ENCODE results near the gene BCAR3.

BCAR3 gene

GRCh38 chr1:93612510-93612909 lies 69.1 kb downstream of the BCAR3 start:
- Histone ChIP-seq H3K4me3 (ENCODE audit: low read length) (no peak overlapping the region), H3K9ac (ENCODE audit: low read depth, low read length) (no peak overlapping the region), H3K36me3 (ENCODE audit: insufficient read depth, low read length) (no peaks in the 10 kb centered on the region), H3K4me1 (ENCODE audit: insufficient read depth, low read length) (peaks cover 46% of the 10 kb centered on the region), H3K27me3 (ENCODE audit: insufficient read depth, low read length) (no peaks in the 10 kb centered on the region), H3K9me3 (ENCODE audit: insufficient read depth, low read depth, low read length) (no peaks in the 10 kb centered on the region), H3K27ac (ENCODE audit: low read depth, low read length) (no peak overlapping the region)
- 96% methylated on average over 3 of the region's 3 CpGs for WGBS

GRCh38 chr1:93611668-93612067 lies 70.0 kb downstream of the BCAR3 start:
- Histone ChIP-seq H3K4me3 (ENCODE audit: low read length) (no peak overlapping the region), H3K4me1 (ENCODE audit: insufficient read depth, low read length) (peaks cover 37% of the 10 kb centered on the region), H3K9me3 (ENCODE audit: insufficient read depth, low read depth, low read length) (no peaks in the 10 kb centered on the region), H3K27ac (ENCODE audit: low read depth, low read length) (no peak overlapping the region), H3K36me3 (ENCODE audit: insufficient read depth, low read length) (no peaks in the 10 kb centered on the region), H3K9ac (ENCODE audit: low read depth, low read length) (no peak overlapping the region), H3K27me3 (ENCODE audit: insufficient read depth, low read length) (no peaks in the 10 kb centered on the region)
- 99% methylated on average over 5 of the region's 5 CpGs for WGBS

- no peak overlapping the region for H3K27ac ChIP-seq (ENCODE audit: low read depth, low read length)
Measured at GRCh38 chr1:93609536-93609935, 72.1 kb downstream of the BCAR3 start.

GRCh38 chr1:93608187-93609109 lies 73.2 kb downstream of the BCAR3 start:
- Histone ChIP-seq H3K4me1 (ENCODE audit: insufficient read depth, low read length) (peaks cover 6% of the 10 kb centered on the region; the same call in 1 of the 2 replicates), H3K9me3 (ENCODE audit: insufficient read depth, low read depth, low read length) (no peaks in the 10 kb centered on the region), H3K27ac (ENCODE audit: low read depth, low read length) (no peak overlapping the region), H3K27me3 (ENCODE audit: insufficient read depth, low read length) (no peaks in the 10 kb centered on the region), H3K36me3 (ENCODE audit: insufficient read depth, low read length) (no peaks in the 10 kb centered on the region), H3K9ac (ENCODE audit: low read depth, low read length) (no peak overlapping the region), H3K4me3 (ENCODE audit: low read length) (no peak overlapping the region)
- WGBS: 91% methylated on average over 15 of the region's 15 CpGs

More at GRCh38 chr1:93609536-93609935, 72.1 kb downstream of the BCAR3 start:
- Histone ChIP-seq H3K4me3 (ENCODE audit: low read length) (no peak overlapping the region), H3K4me1 (ENCODE audit: insufficient read depth, low read length) (peaks cover 17% of the 10 kb centered on the region; the same call in 1 of the 2 replicates), H3K36me3 (ENCODE audit: insufficient read depth, low read length) (no peaks in the 10 kb centered on the region), H3K9me3 (ENCODE audit: insufficient read depth, low read depth, low read length) (no peaks in the 10 kb centered on the region), H3K9ac (ENCODE audit: low read depth, low read length) (no peak overlapping the region), H3K27me3 (ENCODE audit: insufficient read depth, low read length) (no peaks in the 10 kb centered on the region)
- WGBS: 83% methylated on average over 8 of the region's 8 CpGs

- 92% methylated on average over 4 of the region's 5 CpGs for WGBS
- Histone ChIP-seq H3K4me1 (ENCODE audit: insufficient read depth, low read length) (0 out of 2 replicates have a peak, but pooled peaks cover 3% of the 10 kb centered on the region), H3K27ac (ENCODE audit: low read depth, low read length) (no peak overlapping the region)
Measured at GRCh38 chr1:93607814-93608186, 73.8 kb downstream of the BCAR3 start.

GRCh38 chr1:93605812-93606512 lies 75.7 kb downstream of the BCAR3 start:
- Histone ChIP-seq H3K27ac (ENCODE audit: low read depth, low read length) (no peak overlapping the region), H3K36me3 (ENCODE audit: insufficient read depth, low read length) (no peaks in the 10 kb centered on the region), H3K4me3 (ENCODE audit: low read length) (no peak overlapping the region), H3K4me1 (ENCODE audit: insufficient read depth, low read length) (no peaks in the 10 kb centered on the region), H3K9me3 (ENCODE audit: insufficient read depth, low read depth, low read length) (no peaks in the 10 kb centered on the region), H3K27me3 (ENCODE audit: insufficient read depth, low read length) (no peaks in the 10 kb centered on the region), H3K9ac (ENCODE audit: low read depth, low read length) (no peak overlapping the region)
- WGBS: 94% methylated on average over 4 of the region's 4 CpGs

More at GRCh38 chr1:93607814-93608186, 73.8 kb downstream of the BCAR3 start:
- Histone ChIP-seq H3K9me3 (ENCODE audit: insufficient read depth, low read depth, low read length) (no peaks in the 10 kb centered on the region), H3K9ac (ENCODE audit: low read depth, low read length) (no peak overlapping the region), H3K4me3 (ENCODE audit: low read length) (no peak overlapping the region), H3K27me3 (ENCODE audit: insufficient read depth, low read length) (no peaks in the 10 kb centered on the region), H3K36me3 (ENCODE audit: insufficient read depth, low read length) (no peaks in the 10 kb centered on the region)

GRCh38 chr1:93605026-93605568 lies 76.5 kb downstream of the BCAR3 start:
- Histone ChIP-seq H3K9me3 (ENCODE audit: insufficient read depth, low read depth, low read length) (no peaks in the 10 kb centered on the region), H3K4me1 (ENCODE audit: insufficient read depth, low read length) (no peaks in the 10 kb centered on the region), H3K36me3 (ENCODE audit: insufficient read depth, low read length) (no peaks in the 10 kb centered on the region), H3K27me3 (ENCODE audit: insufficient read depth, low read length) (no peaks in the 10 kb centered on the region), H3K9ac (ENCODE audit: low read depth, low read length) (no peak overlapping the region), H3K27ac (ENCODE audit: low read depth, low read length) (no peak overlapping the region), H3K4me3 (ENCODE audit: low read length) (no peak overlapping the region)
- WGBS: 93% methylated on average over 10 of the region's 10 CpGs

GRCh38 chr1:93604411-93604810 lies 77.2 kb downstream of the BCAR3 start:
- H3K36me3 ChIP-seq (ENCODE audit: insufficient read depth, low read length): no peaks in the 10 kb centered on the region
- H3K9me3 ChIP-seq (ENCODE audit: insufficient read depth, low read depth, low read length): no peaks in the 10 kb centered on the region
- H3K4me1 ChIP-seq (ENCODE audit: insufficient read depth, low read length): no peaks in the 10 kb centered on the region
- no peak overlapping the region for H3K9ac ChIP-seq (ENCODE audit: low read depth, low read length)
- H3K27ac ChIP-seq (ENCODE audit: low read depth, low read length): no peak overlapping the region
- H3K27me3 ChIP-seq (ENCODE audit: insufficient read depth, low read length): no peaks in the 10 kb centered on the region
- H3K4me3 ChIP-seq (ENCODE audit: low read length): no peak overlapping the region
- 98% methylated on average over 1 of the region's 1 CpG for WGBS

GRCh38 chr1:93603601-93604000 lies 78.0 kb downstream of the BCAR3 start:
- no peak overlapping the region for H3K4me3 ChIP-seq (ENCODE audit: low read length)
- H3K9ac ChIP-seq (ENCODE audit: low read depth, low read length): no peak overlapping the region
- no peak overlapping the region for H3K27ac ChIP-seq (ENCODE audit: low read depth, low read length)
- WGBS: 81% methylated on average over 4 of the region's 4 CpGs
- no peaks in the 10 kb centered on the region for H3K27me3 ChIP-seq (ENCODE audit: insufficient read depth, low read length)
- no peaks in the 10 kb centered on the region for H3K4me1 ChIP-seq (ENCODE audit: insufficient read depth, low read length)
- no peaks in the 10 kb centered on the region for H3K36me3 ChIP-seq (ENCODE audit: insufficient read depth, low read length)
- H3K9me3 ChIP-seq (ENCODE audit: insufficient read depth, low read depth, low read length): no peaks in the 10 kb centered on the region

GRCh38 chr1:93603106-93603505 lies 78.5 kb downstream of the BCAR3 start:
- Histone ChIP-seq H3K27ac (ENCODE audit: low read depth, low read length) (no peak overlapping the region), H3K4me1 (ENCODE audit: insufficient read depth, low read length) (peaks cover 2% of the 10 kb centered on the region; the same call in 1 of the 2 replicates), H3K9me3 (ENCODE audit: insufficient read depth, low read depth, low read length) (no peaks in the 10 kb centered on the region), H3K27me3 (ENCODE audit: insufficient read depth, low read length) (no peaks in the 10 kb centered on the region), H3K36me3 (ENCODE audit: insufficient read depth, low read length) (no peaks in the 10 kb centered on the region), H3K4me3 (ENCODE audit: low read length) (no peak overlapping the region), H3K9ac (ENCODE audit: low read depth, low read length) (no peak overlapping the region)
- WGBS: 92% methylated on average over 3 of the region's 3 CpGs

- no peaks in the 10 kb centered on the region for H3K36me3 ChIP-seq (ENCODE audit: insufficient read depth, low read length)
- H3K9ac ChIP-seq (ENCODE audit: low read depth, low read length): no peak overlapping the region
- no peak overlapping the region for H3K4me3 ChIP-seq (ENCODE audit: low read length)
- no peak overlapping the region for H3K27ac ChIP-seq (ENCODE audit: low read depth, low read length)
- WGBS: 94% methylated on average over 4 of the region's 4 CpGs
- H3K9me3 ChIP-seq (ENCODE audit: insufficient read depth, low read depth, low read length): no peaks in the 10 kb centered on the region
- no peaks in the 10 kb centered on the region for H3K27me3 ChIP-seq (ENCODE audit: insufficient read depth, low read length)
- peaks cover 5% of the 10 kb centered on the region; the same call in 1 of the 2 replicates for H3K4me1 ChIP-seq (ENCODE audit: insufficient read depth, low read length)
Measured at GRCh38 chr1:93602101-93602500, 79.5 kb downstream of the BCAR3 start.

Data from HUES64 (cell line).